HepG2 (cell line): ENCODE measurements around the gene SMTNL1. TPM values are rescaled to one million over a fixed set of nuclear protein-coding genes. Genes with fewer than 3 reads are reported as not detected.

Experiments
- ATF1 ChIP-seq: IDR thresholded peaks from 2 replicates; pipeline ENCODE4 v1.6.1; 2016; ENCODE audit warnings: mild to moderate bottlenecking, control low read depth
- GTF3A ChIP-seq: sonication (generic); formaldehyde crosslinking; conservative IDR thresholded peaks from 2 replicates; pipeline ENCODE4 v1.4.0; 2020; ENCODE audit warnings: mild to moderate bottlenecking, missing genetic modification reagents
- HNRNPK ChIP-seq: fragments of 200-400 bp; formaldehyde crosslinking; IDR thresholded peaks from 2 replicates; pipeline ENCODE4 v1.6.1; 2018; ENCODE audit warnings: low read length, low read depth, moderate library complexity, mild to moderate bottlenecking; ENCODE audit not compliant: poor library complexity, severe bottlenecking
- LCORL ChIP-seq, 2 experiments: fragments of 450-650 bp in 1 of 2; sonication (generic) in 1 of 2; formaldehyde crosslinking in 1 of 2; IDR thresholded peaks; 2 replicates each; pipeline versions ENCODE4 v1.5.0 to v1.6.1; 2017 to 2020; ENCODE audit warnings: antibody characterized with exemption in 1 of 2, missing genetic modification reagents in 1 of 2
- RAD51 ChIP-seq: fragments of 450-650 bp; IDR thresholded peaks from 2 replicates; pipeline ENCODE4 v1.6.1; 2016; ENCODE audit warnings: borderline replicate concordance
- TFDP2 ChIP-seq: sonication (generic); formaldehyde crosslinking; IDR thresholded peaks from 2 replicates; pipeline ENCODE4 v1.4.0; 2020; ENCODE audit warnings: missing genetic modification reagents
- TSC22D2 ChIP-seq: sonication (generic); formaldehyde crosslinking; IDR thresholded peaks from 2 replicates; pipeline ENCODE4 v1.5.1; 2020; ENCODE audit warnings: missing genetic modification reagents, mild to moderate bottlenecking, borderline replicate concordance
- USF2 ChIP-seq, 2 experiments: sonication (generic) in 1 of 2; formaldehyde crosslinking in 1 of 2; IDR thresholded peaks; 2 replicates each; pipeline versions ENCODE4 v1.5.1 to v1.6.1; 2011 to 2020; ENCODE audit warnings: borderline replicate concordance in 1 of 2, low read depth in 1 of 2, low read length in 1 of 2, mild to moderate bottlenecking in 1 of 2, missing genetic modification reagents in 1 of 2, moderate library complexity in 1 of 2
- ZNF317 ChIP-seq: sonication (generic); formaldehyde crosslinking; IDR thresholded peaks from 2 replicates; pipeline ENCODE4 v1.5.0; 2020; ENCODE audit warnings: mild to moderate bottlenecking, missing genetic modification reagents
- ZNF34 ChIP-seq: sonication (generic); formaldehyde crosslinking; IDR thresholded peaks from 2 replicates; pipeline ENCODE4 v1.4.0; 2020; ENCODE audit warnings: mild to moderate bottlenecking, missing genetic modification reagents, borderline replicate concordance
- ZNF451 ChIP-seq: sonication (generic); formaldehyde crosslinking; IDR thresholded peaks from 2 replicates; pipeline ENCODE4 v1.5.0; 2020; ENCODE audit warnings: mild to moderate bottlenecking, missing genetic modification reagents
- polyA plus RNA-seq, 8 experiments: library from polyadenylated mRNA; depleted of rRNA in 3 of 8; stranded (reverse) in 7 of 8; unstranded in 1 of 8; fragments of >200 nt; fragmentation: Illumina TruSeq in 4 of 8; extraction: Trizol in 4 of 8; gene quantifications; 2 replicates each; pipeline versions ENCODE4 v1.2.1 to v1.2.3, GENCODE V29; 2011 to 2016; ENCODE audit warnings: low read depth in 4 of 8, missing spikeins in 1 of 8, mixed read lengths in 1 of 8; ENCODE audit not compliant: insufficient read depth in 1 of 8
- total RNA-seq, 5 experiments: library from RNA; depleted of rRNA; stranded (reverse); fragments of >200 nt; fragmentation: Illumina TruSeq; extraction: Trizol; gene quantifications; 2 replicates each; pipeline ENCODE4 v1.2.3, GENCODE V29; 2016; ENCODE audit warnings: low read depth in 1 of 5
- TF ChIP-seq, protein P1 (sequence below): sonication (generic); formaldehyde crosslinking; conservative IDR thresholded peaks from 2 replicates; pipeline ENCODE4 v1.4.0; 2020; ENCODE audit warnings: missing genetic modification reagents
- TF ChIP-seq, protein P2 (sequence below): sonication (generic); formaldehyde crosslinking; IDR thresholded peaks from 2 replicates; pipeline ENCODE4 v1.4.0; 2020; ENCODE audit warnings: missing genetic modification reagents
- TF ChIP-seq, protein P3 (sequence below): sonication (generic); formaldehyde crosslinking; IDR thresholded peaks from 2 replicates; pipeline ENCODE4 v1.5.0; 2020; ENCODE audit warnings: mild to moderate bottlenecking, missing genetic modification reagents
- TF ChIP-seq, protein P4 (sequence below): sonication (generic); formaldehyde crosslinking; IDR thresholded peaks from 2 replicates; pipeline ENCODE4 v1.9.0; 2021; ENCODE audit warnings: missing genetic modification reagents, mild to moderate bottlenecking, borderline replicate concordance

The SMTNL1 gene
- total and polyA plus RNA-seq, 2 of the 13 experiments (the other 11 are each of a cell fraction or from before 2014, with no cell fraction given): 0.04 TPM; not detected in 1

GRCh38 chr11:57567515-57568329 lies 30.3 kb downstream of the SMTNL1 start, which contains the start of gene UBE2L6 (continued):
- no peak for TF ChIP-seq ZNF451 (CRISPR knock-in tag)
- TF ChIP-seq, protein P1, sequence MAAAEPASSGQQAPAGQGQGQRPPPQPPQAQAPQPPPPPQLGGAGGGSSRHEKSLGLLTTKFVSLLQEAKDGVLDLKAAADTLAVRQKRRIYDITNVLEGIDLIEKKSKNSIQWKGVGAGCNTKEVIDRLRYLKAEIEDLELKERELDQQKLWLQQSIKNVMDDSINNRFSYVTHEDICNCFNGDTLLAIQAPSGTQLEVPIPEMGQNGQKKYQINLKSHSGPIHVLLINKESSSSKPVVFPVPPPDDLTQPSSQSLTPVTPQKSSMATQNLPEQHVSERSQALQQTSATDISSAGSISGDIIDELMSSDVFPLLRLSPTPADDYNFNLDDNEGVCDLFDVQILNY (CRISPR knock-in tag): no peak
- TF ChIP-seq USF2 (IDR thresholded peaks at IDR 0.05; ENCODE audit: low read depth, low read length): no peak
- no peak for TF ChIP-seq USF2 (CRISPR knock-in tag; IDR thresholded peaks at IDR 0.05; ENCODE audit: borderline replicate concordance)
- no peak for TF ChIP-seq ZNF34 (CRISPR knock-in tag)
- TF ChIP-seq GTF3A (CRISPR knock-in tag): no peak
- TF ChIP-seq, protein P2, sequence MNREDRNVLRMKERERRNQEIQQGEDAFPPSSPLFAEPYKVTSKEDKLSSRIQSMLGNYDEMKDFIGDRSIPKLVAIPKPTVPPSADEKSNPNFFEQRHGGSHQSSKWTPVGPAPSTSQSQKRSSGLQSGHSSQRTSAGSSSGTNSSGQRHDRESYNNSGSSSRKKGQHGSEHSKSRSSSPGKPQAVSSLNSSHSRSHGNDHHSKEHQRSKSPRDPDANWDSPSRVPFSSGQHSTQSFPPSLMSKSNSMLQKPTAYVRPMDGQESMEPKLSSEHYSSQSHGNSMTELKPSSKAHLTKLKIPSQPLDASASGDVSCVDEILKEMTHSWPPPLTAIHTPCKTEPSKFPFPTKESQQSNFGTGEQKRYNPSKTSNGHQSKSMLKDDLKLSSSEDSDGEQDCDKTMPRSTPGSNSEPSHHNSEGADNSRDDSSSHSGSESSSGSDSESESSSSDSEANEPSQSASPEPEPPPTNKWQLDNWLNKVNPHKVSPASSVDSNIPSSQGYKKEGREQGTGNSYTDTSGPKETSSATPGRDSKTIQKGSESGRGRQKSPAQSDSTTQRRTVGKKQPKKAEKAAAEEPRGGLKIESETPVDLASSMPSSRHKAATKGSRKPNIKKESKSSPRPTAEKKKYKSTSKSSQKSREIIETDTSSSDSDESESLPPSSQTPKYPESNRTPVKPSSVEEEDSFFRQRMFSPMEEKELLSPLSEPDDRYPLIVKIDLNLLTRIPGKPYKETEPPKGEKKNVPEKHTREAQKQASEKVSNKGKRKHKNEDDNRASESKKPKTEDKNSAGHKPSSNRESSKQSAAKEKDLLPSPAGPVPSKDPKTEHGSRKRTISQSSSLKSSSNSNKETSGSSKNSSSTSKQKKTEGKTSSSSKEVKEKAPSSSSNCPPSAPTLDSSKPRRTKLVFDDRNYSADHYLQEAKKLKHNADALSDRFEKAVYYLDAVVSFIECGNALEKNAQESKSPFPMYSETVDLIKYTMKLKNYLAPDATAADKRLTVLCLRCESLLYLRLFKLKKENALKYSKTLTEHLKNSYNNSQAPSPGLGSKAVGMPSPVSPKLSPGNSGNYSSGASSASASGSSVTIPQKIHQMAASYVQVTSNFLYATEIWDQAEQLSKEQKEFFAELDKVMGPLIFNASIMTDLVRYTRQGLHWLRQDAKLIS: no peak
- TF ChIP-seq ZNF317 (CRISPR knock-in tag): no peak
- TF ChIP-seq, protein P3, sequence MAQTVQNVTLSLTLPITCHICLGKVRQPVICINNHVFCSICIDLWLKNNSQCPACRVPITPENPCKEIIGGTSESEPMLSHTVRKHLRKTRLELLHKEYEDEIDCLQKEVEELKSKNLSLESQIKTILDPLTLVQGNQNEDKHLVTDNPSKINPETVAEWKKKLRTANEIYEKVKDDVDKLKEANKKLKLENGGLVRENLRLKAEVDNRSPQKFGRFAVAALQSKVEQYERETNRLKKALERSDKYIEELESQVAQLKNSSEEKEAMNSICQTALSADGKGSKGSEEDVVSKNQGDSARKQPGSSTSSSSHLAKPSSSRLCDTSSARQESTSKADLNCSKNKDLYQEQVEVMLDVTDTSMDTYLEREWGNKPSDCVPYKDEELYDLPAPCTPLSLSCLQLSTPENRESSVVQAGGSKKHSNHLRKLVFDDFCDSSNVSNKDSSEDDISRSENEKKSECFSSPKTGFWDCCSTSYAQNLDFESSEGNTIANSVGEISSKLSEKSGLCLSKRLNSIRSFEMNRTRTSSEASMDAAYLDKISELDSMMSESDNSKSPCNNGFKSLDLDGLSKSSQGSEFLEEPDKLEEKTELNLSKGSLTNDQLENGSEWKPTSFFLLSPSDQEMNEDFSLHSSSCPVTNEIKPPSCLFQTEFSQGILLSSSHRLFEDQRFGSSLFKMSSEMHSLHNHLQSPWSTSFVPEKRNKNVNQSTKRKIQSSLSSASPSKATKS (CRISPR knock-in tag): no peak
- TF ChIP-seq TFDP2 (CRISPR knock-in tag): no peak
- TF ChIP-seq, protein P4, sequence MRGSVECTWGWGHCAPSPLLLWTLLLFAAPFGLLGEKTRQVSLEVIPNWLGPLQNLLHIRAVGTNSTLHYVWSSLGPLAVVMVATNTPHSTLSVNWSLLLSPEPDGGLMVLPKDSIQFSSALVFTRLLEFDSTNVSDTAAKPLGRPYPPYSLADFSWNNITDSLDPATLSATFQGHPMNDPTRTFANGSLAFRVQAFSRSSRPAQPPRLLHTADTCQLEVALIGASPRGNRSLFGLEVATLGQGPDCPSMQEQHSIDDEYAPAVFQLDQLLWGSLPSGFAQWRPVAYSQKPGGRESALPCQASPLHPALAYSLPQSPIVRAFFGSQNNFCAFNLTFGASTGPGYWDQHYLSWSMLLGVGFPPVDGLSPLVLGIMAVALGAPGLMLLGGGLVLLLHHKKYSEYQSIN (CRISPR knock-in tag): no peak
- no peak; the same call in 1 of the 2 replicates for TF ChIP-seq TSC22D2 (CRISPR knock-in tag)
- TF ChIP-seq LCORL (IDR thresholded peaks at IDR 0.05): no peak
- no peak for TF ChIP-seq LCORL (CRISPR knock-in tag; IDR thresholded peaks at IDR 0.05)
- TF ChIP-seq RAD51: no peak
- no peak for TF ChIP-seq ATF1 (CRISPR knock-in tag)
- no peak for TF ChIP-seq HNRNPK
